HG02943 (cell line): Measurements from ENCODE around the gene IL22RA2.
"Not testable (repeated sequence)": the region's sequence is repeated elsewhere in the genome, so short reads cannot be mapped to it uniquely, and the experiment has no call there.

ENCODE experiments used
- ATAC-seq: cut with Tn5 transposase; IDR thresholded peaks from one replicate; pipeline ENCODE4 v1.9.1; 2021; ENCODE audit warnings: mild to moderate bottlenecking, low read depth, moderate library complexity; ENCODE audit not compliant: unreplicated experiment

The IL22RA2 gene

GRCh38 chr6:137173501-137173900 lies at the start of gene IL22RA2:
TSS of gene IL22RA2 (minus strand) at chr6:137173644. CDS start at chr6:137161749, 11,895 bp downstream.
- no peak for ATAC-seq

- ATAC-seq = no peak
Observed at GRCh38 chr6:137222381-137222780, 48.9 kb upstream of the IL22RA2 start.

- ATAC-seq = no peak
Observed at GRCh38 chr6:137219664-137220252, 46.3 kb upstream of the IL22RA2 start.

DNA sequence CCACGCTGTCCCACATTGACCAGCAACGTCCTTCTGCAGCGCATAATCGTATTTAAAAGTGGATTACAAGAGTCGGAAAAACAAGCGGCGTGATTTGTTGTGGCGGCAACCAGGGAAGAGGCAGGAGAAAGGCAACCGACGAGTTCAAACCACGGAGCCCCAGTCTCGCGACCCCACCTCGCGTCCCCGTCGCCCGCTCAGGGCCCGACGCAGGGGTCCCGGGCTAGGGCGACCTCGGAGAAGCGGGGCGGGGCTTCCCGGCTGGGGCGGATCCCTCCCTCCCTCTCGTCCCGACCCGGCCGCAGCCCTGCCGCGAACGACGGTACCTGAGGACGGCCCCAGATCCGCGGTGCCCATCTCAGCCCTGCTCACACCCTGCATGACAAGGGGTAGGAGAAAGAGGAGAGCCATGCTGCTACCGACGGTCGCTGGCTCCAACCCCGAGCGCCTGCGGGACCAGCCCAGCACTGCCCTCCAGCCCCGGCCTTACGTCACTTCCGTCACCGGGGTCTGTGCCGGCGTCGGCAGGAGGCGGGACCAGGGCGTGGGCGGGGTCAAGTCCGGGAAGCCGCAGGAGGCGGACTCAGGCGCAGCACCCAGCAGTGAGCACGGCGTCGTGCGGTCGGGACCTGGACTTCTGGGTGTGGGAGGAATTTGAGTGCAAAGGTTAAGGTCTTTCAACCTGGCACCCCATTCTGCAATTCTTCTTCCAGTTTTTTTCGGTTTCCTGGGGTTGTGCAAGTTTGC lies 45.6 kb upstream of the IL22RA2 start, which contains the start of gene IFNGR1:
Gene IFNGR1 (minus strand): TSS at position 469 of the 747 bp plus-strand sequence. CDS start 58 bp downstream, at position 411.
- peak; percentile 95 for ATAC-seq

DNA sequence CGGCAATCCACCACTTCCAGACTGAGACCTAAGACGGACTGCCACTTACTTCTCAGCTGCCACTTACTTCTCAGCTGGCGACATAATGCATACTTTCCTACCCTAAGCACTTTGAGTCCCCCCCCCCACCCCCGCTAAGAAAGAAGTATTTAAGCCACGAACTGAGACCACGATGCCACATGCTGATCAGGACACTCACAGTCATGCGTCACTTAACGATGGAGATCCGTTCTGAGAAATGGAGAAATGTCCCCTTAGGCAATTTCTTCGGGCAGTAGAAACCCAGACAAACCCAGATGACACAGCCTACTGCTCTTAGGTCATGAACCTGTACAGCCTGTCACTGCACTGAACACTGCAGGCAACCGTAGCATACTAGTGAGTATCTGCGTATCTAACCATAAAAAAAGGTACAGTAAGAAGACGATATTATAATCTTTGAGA lies 45.1 kb upstream of the IL22RA2 start:
- ATAC-seq = peak; percentile 46

DNA sequence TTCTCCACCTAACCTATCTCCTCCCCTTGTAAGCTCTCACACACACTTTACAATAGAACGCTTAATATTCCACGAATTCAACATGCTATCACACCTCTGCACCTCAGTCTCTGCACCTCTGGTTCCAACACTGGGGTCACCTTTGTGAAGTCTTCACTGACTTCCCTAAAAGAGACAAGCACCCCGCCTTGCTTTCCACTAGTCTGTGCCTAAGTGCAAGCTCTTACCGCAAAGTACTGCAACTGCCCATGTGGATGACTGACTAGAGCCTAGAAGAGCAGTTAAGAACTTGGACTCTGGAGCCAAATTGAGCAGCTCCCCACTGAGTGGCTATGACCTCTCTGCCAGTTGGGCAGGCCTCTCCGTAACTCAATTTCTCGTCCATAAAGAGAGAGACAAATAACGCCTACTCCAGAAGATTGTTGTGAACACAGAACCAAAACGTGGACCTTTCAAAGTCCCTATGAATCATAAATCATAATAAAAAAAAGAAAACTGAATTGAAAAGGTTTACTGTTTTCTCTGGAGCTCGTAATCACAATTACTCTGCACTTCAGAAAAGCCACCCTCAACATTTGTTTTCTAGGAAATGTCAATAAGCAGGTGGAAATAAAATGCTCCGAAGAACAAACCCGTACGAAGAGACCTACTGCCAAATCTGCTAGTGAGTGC lies 44.5 kb upstream of the IL22RA2 start:
- no peak for ATAC-seq

DNA sequence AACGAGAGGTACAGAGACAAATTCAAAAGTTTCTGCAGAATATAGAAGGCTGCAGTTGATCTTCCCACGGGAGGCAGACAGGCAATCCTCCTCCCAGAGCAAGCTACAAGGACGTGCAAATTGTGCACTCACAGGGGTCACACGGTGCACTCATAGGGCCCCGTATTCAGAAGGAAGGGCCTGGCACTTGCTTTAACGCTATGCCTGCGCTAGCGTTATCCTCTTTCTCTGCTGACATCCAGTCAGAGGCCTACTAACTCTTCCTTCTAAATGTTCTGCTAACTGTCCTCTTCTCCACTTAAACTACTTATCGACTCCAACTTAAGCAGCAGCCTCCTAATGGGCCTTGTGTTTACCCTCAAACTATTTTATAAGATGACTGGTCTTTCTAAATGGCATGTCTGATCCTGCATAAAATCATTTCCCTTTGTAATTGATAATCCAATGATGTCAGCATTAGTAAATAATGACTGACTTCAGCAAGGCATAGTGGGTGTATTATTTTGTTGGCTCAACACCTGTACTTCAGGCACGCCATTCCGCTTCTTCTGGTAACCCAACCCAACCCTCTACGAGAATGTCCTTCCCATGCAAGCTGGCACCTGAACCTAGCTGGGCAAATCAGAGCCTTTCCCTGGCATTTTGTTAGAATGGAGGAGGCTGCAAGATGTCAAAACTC lies 43.6 kb upstream of the IL22RA2 start:
- ATAC-seq = no peak

- no peak for ATAC-seq
Observed at GRCh38 chr6:137216106-137216505, 42.7 kb upstream of the IL22RA2 start.

GRCh38 chr6:137215630-137216029 lies 42.2 kb upstream of the IL22RA2 start:
- not testable (repeated sequence) for ATAC-seq

DNA sequence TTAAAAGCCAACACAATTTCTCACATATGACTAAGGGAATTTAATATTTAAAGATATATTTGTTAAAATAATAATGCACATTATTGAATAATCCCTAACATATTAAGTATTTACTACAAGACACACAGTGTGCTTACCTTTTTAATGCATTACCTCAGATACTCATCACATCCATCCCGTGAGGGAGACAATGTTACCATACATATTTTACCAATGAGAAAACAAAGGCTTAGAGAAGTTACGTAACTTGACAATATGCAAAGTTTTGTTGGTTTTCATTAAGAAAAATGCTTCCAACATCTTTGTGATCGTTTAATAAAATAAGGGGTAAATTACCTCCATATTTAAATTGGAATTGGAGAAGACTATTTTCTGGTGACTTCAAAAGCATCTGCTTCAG lies 41.5 kb upstream of the IL22RA2 start:
- ATAC-seq = no peak

- ATAC-seq = no peak
Observed at GRCh38 chr6:137213813-137214212, 40.4 kb upstream of the IL22RA2 start.

DNA sequence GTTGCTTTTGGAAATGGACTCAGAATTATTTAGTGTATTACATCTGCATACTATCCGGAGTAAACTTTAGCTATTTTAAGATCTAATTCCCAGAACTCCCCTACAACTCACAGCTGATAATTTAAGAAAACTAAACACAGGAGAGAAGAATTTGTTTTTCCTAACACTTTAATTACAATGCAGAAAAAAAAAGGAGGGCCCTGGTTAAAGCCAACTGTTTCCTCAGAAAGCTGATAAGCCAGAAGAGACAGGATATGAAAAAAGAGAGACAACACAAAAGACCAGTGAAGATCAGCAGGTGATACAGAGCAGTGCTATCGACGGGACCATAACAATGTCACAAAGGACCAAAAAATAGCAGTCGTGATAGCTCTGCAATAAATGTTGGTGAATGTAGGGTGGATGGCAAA lies 39.9 kb upstream of the IL22RA2 start:
- ATAC-seq = no peak

- ATAC-seq = no peak
Observed at GRCh38 chr6:137211910-137212309, 38.5 kb upstream of the IL22RA2 start.

DNA sequence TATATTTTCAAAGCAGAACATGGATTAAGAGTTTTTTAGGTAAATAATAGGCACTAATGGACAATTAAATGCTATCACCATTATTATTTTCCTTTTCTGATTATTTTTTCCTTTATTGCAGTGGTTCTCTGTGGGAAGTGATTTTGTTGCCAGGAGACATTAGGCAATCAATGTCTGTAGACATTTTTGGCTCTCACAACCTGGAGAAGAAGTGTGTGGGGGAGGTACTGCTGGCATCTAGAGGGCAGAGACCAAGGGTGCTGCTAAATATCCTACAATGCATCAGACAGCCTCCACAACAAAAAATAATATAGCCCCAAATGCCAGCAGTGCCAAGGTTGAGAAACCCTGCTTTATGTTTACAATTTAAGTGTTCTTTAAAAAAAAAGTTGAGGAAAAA lies 37.5 kb upstream of the IL22RA2 start:
- ATAC-seq = no peak

DNA sequence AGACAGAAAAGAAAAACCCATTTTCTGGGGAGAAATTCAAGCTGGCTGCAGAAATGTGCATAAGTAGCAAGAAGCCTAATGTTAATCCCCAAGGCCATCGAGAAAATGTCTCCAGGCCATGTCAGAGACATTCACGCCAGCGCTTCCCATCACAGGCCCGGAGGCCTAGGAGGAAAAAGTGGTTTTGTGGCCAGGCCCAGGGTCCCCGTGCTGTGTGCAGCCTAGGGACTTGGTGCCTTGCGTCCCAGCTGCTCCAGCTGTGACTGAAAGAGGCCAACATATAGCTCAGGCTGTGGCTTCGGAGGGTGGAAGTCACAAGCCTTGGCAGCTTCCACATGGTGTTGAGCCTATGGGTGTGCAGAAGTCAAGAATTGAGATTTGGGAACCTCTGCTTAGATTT lies 34.8 kb upstream of the IL22RA2 start:
- ATAC-seq = no peak

DNA sequence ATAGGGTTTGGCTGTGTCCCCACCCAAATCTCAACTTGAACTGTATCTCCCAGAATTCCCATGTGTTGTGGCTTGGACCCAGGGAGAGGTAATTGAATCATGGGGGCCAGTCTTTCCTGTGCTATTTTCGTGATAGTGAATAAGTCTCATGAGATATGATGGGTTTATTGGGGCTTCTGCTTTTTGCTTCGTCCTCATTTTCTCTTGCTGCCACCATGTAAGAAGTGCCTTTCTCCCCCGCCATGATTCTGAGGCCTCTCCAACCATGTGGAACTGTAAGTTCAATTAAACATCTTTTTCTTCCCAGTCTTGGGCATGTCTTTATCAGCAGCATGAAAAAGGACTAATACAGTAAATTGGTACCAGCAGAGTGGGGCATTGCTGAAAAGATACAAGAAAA lies 34.0 kb upstream of the IL22RA2 start:
- ATAC-seq = not testable (repeated sequence)

DNA sequence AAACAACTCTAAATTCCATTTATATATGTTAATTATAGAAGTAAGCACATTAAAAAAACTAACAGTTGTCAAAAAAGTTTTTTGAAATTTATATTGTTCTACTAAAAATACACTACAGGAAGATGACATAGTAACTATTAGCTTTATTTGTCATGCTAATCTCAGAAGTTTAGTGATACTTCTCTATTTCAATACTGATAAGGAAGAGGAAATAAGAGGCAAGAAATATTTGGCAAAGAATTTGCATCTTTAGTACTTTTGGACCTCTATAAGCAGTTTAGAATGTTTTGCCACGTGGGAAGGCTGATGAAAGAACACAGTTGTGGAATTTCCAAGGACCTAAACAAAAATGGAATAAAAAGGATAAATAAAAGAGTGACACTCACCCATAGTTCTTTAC lies 33.1 kb upstream of the IL22RA2 start:
- ATAC-seq = no peak

DNA sequence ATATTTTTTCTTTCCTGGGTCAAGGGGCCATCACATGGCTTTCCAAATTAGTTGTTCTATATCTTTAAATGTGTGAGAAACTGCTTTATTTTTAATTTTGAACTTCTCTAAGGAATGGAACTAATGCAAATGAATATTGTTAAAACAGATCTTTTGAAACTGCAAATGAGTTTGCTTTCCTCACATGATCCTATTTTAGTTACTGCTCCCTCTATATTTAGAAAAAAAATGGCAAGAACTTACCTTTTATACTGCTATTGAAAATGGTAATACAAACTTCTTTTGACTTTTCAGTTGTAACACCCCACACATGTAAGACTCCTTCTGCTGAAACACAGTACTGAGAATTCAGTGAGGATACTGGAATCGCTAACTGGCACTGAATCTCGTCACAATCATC lies 29.8 kb upstream of the IL22RA2 start:
- no peak for ATAC-seq

DNA sequence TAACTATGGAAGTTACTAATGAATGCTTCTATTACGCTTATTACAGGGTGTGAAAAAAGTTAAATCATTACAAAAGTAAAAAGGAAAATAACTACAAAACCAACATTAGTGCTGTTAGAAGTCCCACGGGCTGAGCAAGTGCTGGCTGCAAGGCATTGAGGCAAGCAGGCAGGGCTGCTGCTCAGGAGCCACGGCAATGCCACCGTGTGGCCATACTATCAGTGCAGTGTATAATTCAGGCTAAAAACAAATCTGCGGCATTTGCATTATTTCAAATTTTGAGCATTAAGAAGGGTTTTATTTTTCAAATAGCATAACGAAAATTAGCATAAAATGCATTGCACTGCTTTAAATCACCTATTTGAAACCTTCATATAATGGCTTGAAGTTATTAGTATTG lies 28.6 kb upstream of the IL22RA2 start:
- no peak for ATAC-seq

GRCh38 chr6:137201006-137201405 lies 27.6 kb upstream of the IL22RA2 start:
- ATAC-seq = no peak

GRCh38 chr6:137200288-137200687 lies 26.8 kb upstream of the IL22RA2 start:
- no peak for ATAC-seq
